GM19099 (cell line): ENCODE measurements around the gene LRRC75B.

Experiments
- POLR2A ChIP-seq: IDR thresholded peaks from 3 replicates; pipeline ENCODE4 v1.6.1; 2011; ENCODE audit warnings: low read depth; ENCODE audit not compliant: insufficient read length; ENCODE audit errors: extremely low read depth

Gene LRRC75B

DNA sequence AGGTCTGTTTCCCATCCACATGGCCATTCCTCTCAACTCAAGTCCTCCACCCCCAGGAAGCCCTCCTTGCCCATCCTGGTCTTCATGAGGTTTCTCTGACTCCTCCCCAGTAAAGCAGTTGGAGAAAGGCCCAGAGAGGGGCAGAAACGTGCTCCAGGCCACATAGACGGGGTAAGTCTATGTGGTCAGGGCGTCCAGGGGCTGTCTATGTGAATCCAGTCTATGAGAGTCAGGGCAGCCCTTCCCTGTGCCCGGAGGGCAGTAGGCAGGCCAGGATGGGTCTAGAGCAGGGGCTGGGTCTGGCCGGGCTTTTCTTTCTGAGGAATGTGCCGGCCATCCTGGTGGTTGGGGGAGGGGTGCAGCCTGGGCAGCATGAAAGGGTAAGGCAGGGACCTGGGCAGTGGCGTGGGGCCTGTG, 49.7 kb downstream of the LRRC75B start:
- no peak for TF ChIP-seq POLR2A

DNA sequence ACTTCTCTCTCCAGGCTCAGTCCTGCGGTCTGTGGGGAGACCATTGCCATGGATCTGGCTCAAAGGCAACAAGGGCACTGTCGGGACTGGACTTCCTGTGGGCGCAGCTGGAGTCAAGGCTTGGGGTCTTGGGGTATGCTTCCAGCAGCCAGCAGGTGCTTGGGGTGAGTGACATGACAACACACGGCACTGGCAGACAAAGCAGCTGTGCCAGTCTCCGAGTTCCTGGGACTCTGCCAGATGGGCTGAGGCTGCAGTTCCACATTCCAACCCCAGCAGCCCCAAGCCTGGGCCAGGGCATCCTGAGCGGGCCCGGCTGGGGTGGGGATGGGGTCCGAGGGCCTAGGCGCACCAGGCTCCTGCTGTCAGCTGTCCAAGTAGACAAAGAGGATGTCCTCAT, 50.2 kb downstream of the LRRC75B start:
- TF ChIP-seq POLR2A, result no peak

DNA sequence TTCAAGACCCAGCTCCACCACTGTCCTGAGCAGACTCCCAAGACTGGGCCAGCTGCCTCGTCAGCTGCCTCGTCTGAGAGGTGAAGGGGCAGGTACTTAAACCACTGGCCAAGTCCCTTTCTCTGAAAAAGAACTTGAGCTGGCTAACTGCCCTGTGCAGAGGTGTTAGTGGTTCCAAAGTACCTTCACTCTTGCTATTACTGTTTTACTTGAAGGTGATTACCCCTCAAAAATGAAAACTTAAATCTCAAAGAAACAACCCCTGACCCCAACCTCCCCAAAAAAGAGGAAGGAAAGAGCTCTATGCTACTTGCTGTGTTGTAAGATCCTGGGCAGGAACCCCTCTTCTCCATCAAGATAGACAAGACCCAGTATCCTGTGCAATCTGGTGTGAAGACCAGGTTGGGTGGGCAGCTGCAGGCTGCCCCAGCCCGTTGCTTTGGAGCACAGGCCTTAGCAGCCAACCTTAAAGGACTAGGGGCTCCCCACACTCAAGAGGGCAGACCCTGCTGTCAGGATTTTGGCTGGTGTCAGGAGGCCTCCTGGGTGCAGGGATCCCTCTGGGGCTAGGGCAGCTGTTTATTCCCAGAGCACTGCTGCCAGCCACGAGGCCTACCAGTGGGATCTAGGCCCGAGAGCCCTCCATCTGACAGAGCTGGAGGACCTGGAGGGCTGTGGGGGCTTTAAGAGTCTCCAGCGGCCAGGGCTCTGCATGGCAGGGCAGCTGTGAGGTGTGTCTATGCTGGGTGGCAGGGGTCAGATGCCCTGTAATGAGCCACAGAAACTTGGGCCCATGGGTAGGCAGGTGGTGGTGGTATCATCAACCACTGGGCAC, 51.0 kb downstream of the LRRC75B start:
- TF ChIP-seq POLR2A, result no peak

DNA sequence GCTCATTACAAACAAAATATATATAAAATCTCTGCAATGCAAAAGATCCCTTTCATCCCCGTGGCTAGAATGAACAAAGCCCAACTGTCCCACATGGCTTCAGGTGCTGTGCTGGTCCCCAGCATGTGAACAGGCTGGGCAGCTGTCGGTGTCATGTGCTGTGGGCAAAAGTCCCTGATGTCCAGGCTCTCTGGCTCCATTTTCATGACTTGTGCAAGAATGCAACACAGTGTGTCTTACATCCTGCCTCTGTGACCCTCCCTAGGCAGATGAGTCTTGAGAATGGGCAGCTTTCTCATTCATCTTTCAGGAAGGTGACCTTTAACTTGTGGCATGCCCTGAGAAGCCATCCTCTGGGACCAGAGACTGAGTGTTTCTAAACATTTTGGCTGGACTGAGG, 52.4 kb downstream of the LRRC75B start:
- no peak for TF ChIP-seq POLR2A

DNA sequence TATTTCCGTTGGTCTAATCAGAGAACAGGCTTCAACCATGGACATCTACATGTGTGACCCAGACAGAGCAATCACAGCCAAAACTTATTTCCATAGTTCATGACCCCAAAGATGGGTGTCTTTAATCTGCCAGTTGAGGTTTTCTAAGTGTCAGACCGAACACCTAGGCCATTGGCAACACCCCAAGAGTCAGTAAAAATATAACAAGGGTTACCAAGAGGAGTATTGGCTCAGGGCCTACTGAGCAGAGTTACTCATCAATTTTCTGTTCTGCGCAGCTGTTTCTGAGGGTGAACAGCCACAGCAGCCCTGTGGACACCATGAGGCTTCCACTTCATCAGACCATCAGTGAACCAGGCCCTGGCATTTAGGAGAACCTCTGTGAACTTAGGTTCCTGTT, 56.8 kb downstream of the LRRC75B start:
- TF ChIP-seq POLR2A, result no peak
